KG1 (cell line): Measurements from ENCODE around the gene MYL12A.
"Not testable (repeated sequence)": the region's sequence is repeated elsewhere in the genome, so short reads cannot be mapped to it uniquely, and the experiment has no call there.

Experiments used
- DNase-seq: peaks from one replicate; lab custom pipeline; 2025; lab: John Stamatoyannopoulos, UW

MYL12A gene

DNA sequence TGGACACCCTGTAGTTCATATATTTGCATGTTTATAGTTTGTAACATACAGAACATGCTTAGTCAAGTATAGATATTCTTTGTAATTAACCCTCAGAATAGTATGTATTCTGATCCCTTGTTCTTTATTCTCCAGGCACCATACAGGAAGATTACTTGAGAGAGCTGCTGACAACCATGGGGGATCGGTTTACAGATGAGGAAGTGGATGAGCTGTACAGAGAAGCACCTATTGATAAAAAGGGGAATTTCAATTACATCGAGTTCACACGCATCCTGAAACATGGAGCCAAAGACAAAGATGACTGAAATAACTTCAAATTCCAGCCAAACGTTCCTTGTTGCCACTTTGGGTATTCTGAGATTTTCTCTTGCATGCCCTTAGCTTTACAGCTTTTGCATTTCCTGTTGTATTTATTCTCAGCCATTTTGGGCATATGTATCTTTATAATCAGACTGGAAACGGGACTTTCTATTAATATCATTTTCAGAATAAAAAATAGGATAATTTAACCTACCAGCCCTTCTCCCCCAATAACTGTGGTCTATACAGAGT is 8.1 kb downstream of the MYL12A start:
- DNase-seq = no peak

DNA sequence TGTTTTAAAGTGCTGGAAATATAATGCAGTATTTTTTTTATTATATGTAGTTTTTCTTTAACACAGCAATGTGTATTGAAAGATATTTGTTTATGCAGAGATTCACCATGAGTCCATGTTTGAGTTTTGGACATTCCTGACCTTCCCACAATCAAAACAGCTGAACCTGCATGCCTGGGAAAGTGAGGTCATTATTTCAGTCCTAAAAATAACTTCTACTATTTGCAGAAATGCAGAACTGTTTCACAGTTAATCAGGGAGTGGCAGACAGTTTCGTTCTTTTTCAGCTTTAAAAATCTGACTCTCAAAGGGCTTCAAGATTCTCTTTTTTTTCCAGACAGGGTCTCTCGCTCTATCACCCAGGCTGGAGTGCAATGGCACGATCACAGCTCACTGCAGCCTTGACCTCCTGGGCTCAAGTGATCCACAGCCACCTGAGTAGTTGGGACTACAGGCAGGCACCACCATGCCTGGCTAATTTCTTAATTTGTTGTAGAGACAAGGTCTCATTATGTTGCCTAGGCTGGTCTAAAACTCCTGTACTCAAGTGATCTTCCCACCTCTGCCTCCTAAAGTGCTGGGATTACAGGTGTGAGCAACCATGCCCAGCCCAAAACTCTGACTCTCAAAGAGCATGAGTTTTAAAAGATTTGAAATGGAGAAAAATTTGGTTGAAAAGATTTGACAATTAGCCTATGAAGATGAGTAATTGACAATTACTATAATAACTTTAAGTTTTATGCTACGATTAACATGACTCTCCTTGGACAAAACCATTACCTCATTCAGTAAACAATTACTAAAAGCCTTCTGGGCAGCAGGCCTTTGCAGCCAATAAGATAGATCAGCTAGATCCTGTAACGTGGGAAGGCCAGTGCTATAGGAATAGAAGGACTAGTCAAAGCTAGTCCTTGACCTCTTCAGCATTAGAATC is 9.4 kb downstream of the MYL12A start:
- DNase-seq = no peak

DNA sequence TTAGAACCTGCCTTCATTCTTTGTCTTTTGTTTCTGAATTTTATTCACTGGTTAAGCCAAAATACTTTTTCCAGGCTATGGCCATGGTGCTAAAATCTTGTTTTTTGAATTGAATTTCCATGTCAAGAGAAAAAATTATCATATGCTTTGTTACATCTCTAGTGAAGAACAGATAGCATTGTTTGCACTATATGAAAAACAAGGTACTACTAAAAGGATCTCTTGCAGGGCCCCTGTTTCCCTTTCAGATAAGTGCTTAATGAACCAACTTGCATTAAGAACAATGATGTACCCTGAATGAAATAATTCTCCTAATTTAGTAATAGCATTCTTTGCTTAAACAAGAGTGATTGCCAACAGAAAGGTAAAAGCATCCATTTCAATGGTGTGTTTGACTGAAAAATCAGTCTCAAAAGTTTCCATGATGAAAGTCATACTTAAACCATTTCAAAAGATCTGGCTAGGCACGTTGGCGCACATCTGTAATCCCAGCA is 10.1 kb downstream of the MYL12A start:
- no peak for DNase-seq

DNA sequence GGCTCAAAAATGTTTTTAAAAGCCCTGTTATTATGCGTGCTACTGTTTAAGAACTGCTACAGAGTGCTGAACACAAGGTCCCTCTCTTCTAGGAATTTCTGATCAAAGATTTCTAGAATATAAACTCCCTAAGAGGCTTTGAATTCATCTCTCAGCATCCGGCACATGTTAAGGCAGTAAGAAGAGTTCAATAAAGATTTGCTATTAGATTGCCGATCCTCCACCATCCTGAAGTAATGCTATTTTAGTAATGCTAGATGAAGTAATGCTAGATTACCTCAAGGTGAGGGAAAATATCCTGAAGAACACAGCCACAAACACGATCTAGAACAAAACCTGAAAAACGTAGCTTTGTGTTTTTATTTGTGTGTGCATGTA is 13.4 kb downstream of the MYL12A start:
- peak; percentile 71 for DNase-seq

DNA sequence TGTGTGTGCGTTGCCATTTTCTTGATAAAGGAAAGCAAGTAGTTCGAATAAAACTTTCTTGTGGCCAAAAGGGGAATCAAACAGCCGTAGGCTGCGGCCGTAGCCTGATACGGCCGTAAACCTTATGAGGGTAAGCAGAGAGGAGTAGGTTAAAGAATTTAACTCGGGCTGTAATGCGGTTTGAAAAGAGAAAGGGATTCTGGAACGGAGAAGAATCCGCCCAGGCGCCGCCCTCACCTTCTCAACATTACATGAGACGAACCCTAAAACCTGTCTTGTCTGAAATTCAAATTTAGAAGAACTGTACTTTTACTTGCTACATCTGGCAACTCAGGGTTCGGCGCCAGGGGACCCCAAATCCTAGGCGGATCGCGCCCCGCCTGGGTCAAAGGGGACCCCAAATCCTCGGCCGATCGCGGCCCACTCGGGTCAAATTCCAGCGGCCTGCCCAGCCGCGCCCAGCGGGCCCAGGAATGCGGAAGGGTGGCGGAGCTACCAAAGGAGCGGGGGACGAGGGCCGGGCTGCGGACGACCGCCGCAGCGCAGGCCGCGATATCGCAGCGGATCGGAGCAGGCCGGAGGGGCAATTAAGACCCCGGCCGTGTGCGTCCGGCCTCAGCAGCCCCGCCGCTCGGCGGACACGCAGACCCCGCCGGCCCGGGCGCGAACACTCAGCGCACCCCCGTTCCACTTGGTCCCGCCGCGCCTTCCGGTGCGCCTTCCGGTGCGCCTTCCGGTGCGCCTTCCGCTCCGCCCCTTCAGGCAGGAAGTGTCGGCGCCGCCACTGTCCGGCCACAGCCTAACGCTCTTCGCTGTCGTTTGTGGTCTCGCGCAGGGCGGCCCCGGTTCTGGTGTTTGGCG is 14.0 kb downstream of the MYL12A start, which contains the start of gene MYL12B:
Gene MYL12B, plus strand, starts transcription at position 761 of the 861 bp plus-strand sequence. CDS start 10,766 bp downstream, outside the sequence.
- DNase-seq = peak; percentile 84

DNA sequence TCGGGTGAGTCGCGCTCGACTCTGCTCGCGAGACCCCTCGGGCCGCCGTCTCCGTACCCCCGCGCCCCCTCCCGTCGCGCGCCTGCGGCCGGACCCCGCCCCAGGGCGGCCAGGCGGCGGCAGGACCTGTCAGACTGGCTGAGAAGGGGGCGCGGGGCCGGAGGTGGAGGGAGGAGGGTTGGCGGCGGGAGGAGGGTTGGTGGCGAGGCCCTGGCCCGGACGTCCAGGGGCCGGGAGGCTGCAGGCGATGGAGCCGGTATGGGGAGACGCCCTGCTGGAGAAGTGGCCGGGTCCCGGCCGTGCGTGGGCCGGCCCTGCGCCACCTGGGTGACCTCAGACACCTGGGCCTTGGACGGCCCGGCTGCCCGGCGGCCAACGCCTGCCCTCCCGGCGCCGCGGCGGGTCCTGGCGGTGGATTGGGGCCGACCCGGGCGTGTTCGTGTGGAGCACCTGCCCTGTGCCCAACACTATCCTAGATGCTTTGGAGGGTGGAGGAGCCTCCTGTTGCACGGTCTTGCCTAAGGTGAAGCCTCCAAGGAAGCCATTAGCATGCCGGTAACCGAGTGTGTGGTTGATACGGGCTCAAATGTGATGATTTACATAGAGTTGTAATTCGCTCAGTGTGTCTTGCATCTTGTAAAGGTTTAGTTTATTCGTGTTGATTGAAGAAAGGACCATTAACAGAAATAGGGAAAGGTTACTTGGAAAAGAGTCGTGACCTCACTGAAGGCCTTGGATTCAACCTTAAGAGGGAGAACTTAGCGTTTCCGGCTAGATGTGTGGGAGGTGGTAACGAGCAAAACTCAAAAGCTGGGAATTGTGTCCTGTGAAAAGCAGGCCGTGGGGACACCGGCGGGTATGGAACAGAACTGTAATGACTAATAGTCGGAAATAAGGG is 14.9 kb downstream of the MYL12A start:
- DNase-seq = no peak

DNA sequence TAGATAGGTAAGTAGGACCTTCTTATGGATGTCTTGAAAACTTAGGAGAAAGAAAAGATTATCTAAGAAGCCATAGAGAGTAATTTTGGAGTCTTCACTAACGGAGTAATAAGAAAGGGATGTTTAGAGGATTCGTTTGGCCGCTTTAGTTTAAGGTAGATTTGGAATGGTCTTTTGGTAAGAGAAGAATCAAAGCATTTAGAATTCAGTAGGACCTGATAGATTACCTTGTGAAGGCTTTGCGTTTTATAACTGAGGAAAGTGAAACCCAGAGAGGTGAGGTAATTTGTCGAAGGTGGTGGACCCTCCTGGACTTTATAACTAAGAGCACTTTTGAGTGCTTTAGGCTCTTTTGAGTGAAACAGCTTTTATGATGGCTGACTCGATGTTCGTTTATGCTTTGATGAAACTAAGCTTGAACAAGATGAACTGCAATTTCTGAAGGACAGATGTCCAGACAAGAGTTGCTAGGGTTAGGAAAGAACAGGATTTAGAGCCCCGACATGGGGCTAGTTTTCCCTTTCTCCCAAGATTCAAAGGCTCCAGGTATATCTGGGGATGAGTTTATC is 15.6 kb downstream of the MYL12A start:
- DNase-seq = no peak

DNA sequence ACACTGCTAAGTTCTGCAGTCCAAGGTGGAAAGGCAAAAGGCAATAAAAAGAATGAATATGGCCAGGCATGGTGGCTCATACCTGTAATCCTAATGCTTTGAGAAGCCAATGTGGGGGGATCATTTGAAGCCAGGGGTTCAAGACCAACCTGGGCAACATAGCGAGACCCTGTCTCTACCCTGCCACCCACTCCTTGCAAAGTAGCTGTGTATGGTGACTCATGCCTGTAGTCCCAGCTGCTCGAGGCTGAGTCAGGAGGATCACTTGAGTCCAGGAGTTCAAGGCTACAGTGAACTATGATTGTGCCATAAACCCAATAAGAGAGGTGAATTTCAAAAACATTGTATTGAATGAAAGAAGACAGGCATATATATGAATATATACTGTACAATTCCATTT is 16.8 kb downstream of the MYL12A start:
- DNase-seq = no peak

DNA sequence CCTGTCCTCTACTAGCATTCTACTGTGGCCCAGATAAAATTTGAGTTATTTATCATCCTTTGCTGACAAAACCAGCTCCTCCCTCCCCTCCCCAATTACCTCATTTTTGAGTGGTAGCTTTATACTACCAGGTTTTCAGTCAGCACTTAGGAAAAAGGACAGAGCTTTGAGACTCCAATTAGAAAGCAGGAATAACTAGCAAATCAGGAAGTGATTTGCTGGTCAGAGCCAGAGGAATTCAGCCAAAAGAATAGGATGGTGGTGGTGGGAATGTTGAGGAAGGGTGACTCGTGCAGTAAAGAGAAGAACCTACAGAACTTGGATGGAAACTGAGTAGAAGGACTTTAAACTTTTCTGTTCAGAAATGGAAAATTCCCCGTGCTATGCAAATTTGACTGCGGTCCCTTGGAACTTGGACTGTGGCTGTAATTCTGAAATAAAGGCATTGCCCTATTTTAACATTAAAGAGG is 18.0 kb downstream of the MYL12A start:
- DNase-seq = no peak

DNA sequence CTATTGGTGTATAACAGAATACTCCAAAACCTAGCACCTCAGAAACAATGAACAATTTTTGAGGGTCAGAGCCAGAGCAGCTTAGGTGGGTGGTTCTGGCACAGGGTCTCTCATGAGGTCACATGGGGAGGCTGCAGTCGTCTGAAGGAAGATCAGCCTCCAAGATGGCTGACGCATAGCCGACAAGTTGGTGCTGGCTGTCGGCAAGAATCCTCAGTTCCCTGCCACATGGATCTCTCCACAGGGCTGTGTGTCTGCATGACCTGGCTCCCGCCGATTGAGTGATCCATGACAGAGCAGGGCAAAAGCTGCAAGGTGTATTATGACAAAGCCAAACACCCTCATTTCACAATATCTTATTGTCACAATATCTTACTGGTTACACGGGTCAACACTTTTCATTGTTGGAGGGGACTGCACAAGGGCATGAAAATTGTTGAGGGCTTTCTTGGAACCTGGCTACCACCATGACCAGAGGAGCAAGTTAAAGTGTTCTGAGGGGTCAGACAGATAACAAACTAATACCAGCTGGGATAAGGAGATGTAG is 18.5 kb downstream of the MYL12A start:
- DNase-seq = no peak

DNA sequence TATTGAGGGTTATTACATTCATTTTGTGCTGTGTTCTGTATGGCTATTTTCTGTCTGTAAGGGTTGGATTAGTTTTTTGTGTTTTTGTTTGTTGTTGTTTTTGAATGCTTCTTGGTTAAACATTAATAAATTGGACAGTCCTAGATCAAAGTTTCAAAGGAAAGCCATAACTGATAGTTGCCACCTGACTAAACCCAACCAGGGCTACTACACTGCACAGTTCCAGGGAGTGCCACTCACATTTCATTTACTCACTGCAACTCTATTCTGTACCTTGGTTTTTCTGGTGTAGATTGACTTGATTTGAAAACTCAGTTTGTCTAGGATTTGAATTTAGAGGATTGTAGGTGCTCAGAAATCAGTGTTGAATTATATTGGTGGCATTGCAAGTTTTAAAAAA is 20.7 kb downstream of the MYL12A start:
- DNase-seq = no peak

DNA sequence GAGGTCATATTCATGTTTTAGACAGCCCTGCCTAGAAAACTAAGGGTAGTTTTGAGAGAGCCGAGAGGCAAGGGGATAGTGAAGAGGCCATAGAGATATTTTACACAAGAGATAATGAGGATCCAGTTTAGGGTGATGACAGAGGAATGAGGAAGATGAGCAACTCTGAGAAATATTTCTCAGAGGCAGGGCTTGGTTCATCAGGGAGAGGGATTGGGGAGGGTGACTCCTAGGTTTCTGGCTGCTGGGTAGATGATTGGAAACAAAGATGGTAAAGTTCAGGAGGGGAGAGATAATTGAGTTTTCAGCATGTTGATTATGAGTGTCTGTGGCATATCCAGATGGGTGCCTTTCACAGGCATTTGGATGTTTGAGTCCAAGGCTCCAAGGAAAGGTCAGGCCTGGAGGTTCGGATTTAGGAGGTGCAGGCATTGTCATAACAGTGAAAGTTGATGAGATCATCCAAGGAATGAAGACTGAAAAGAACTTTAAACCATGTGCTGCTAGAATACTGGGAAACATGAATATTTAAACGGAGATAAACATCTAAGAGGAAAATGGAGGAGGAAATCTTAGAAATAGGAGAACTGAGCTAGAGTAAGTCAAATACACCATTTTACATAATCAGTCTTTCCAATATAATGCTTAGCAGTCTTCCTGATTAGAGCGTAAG is 21.8 kb downstream of the MYL12A start:
- no peak for DNase-seq

DNA sequence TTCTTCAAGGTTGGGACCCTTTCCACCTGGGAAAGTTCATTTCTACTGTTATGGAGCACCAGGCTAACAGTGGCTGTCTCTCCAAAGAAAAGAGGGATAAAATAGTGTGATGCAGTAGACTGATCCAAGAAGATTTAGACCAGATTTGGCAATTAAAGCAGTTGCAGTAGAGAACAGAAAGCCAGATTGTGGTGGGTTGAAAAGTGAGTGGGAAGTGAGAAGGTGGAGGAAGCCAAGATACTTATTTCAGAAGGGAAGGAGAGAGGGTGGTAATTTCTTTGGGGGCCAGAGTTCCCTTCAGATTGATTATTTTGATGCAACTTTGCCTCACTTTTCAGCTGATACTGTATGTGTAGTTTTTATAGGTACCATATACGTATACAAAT is 22.3 kb downstream of the MYL12A start:
- no peak for DNase-seq

DNA sequence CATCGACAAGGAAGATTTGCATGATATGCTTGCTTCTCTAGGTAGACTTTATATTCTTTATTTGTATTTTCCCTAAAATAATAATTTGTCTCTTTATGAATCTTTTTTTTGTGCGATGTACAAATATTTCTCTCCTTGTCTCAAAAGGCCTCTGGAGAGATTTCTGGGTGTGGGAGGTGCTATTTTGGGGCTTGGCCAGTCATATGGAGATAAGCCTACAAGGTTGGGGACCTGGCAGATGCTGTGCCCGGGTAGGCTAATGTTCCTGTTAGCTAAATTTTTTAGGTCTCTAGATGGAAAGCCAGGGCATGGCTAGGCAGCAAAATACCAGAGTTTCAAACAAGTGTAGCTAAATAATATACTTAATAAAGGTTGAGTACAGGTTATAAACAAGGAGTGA is 25.4 kb downstream of the MYL12A start:
- no peak for DNase-seq

DNA sequence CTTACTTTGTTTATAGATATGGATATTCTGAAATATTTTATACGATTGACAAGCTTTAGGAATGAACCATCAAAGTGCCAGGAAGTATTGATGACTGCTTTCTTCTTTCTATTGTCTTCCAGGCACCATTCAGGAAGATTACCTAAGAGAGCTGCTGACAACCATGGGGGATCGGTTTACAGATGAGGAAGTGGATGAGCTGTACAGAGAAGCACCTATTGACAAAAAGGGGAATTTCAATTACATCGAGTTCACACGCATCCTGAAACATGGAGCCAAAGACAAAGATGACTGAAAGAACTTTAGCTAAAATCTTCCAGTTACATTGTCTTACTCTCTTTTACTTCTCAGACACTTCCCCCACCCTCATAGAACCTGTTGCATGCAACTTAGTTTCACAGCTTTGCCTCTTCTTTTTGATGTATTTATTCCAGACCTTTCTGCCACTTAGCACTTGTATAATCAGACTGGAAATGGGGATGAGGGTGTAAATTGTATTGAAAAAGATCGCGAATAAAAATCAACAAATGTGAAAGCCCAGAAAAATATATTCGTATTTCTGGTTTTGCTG is 30.1 kb downstream of the MYL12A start:
- DNase-seq = not testable (repeated sequence)

DNA sequence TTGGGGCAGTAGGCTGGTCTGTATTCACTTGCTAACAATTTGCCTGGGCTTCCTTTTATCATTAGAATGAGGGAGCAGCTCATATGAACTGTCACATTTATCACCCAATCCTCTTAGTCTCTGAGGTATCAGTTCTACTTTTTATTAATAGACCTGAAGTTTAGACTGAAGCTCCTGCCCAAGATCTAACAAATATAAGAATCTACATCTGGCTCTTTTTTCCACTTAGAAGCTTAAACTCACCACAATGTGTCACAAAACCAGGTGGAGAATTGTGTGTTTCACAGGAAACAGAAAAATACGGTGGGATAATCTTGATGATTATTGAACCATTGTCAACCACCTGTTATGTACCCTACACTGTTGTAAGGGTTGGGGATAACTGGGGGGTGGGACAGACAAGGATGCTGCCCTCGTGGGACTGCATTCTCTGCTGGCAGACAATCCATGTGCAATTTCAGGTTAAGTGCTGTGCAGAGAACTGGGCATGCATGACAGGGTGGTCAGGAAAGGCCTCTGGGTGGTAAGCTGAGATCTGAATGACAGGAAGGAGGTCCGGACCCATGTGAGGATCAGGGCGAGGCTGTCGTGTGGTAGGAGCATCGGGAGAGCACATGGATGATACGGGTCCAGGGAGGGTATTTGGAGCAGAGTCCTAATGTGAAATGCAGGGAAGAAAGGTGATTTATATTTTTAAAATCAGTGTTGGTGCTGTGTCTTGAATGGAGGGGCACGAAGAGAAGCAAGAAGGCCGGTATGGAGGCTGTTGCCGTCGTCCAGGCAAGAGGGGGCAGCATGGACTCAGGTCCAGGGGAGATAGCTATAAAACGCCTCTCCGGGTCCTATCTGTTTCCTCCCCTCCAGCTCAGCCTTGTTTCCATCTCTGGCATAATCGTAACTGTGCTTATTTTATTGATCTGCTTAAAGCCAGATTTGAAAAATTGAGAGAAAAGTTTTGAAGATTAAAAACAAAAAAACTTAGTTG is 31.9 kb downstream of the MYL12A start:
- DNase-seq = no peak

DNA sequence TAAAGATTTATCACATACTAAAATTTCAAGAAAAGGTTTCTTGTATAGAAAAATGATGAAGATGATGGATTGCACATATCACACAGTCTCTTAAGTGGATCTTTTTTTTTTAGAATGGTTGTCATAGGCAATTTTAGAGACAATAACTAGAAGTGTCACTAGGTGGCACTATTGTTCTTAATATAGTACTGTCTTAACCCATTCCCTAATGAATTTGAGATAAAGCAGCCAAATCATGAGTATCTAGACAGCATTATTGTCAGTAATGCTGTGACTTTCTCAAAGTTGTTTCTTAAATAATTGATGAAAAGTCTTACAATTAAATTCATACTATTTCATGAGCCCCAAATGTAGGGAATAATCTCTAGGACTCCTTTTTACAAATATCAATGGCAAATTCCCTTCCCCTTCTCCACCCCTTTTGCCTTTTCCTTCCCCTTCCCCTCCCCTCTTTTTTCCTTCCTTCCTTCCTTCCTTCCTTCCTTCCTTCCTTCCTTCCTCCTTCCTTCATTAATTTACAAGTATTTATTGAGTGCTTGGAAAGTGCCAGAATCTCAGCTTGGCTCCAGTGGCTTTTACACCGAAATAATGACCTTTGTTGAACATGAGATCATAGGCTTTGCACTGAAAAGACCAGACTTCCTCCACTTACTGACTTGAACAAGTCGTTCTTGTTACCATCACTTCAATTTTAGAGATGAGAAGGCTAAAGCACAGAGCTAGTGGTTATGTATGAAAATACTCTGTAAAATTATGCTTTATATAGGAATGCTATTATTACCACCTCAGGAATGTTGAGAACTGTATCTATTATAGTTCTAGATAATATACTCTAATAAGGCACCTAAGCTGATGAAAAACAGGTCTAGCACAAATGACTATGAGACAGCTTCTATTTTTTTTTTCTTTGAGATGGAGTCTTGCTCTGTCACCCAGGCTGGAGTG is 34.1 kb downstream of the MYL12A start:
- peak; percentile 77 for DNase-seq
